CD4-positive, alpha-beta memory T cell (primary cell): ENCODE measurements around the gene FAM210B. TPM values are rescaled to one million over a fixed set of nuclear protein-coding genes. Genes with fewer than 3 reads are reported as not detected.

Experiments
- CTCF ChIA-PET: fragments of 350-600 bp; sonication (Branson Sonifier 250); formaldehyde crosslinking; loops from one replicate; lab custom pipeline; 2021; ENCODE audit warnings: inconsistent platforms; ENCODE audit not compliant: partially characterized antibody; lab: Charles Lee
- POLR2A ChIA-PET: fragments of 350-600 bp; sonication (Branson Sonifier 250); formaldehyde crosslinking; loops from one replicate; lab custom pipeline; 2021; ENCODE audit not compliant: partially characterized antibody; lab: Charles Lee
- DNase-seq, 5 donors: peaks; one replicate each; pipeline versions ENCODE4 v3.0.0 to v3.0.0-alpha.2; 2020 to 2022; ENCODE audit warnings: mixed read lengths in 1 of 5
- H3K27ac ChIP-seq: one replicate; pipeline ENCODE4 v1.7.0; 2013; ENCODE audit warnings: low read depth, low read length
- H3K27me3 ChIP-seq: 2 replicates; pipeline ENCODE4 v1.7.0; 2013; ENCODE audit warnings: mild to moderate bottlenecking, low read length, moderate library complexity; ENCODE audit not compliant: insufficient read depth
- H3K36me3 ChIP-seq: 2 replicates; pipeline ENCODE4 v1.7.0; 2013; ENCODE audit warnings: mild to moderate bottlenecking, low read length, moderate library complexity; ENCODE audit not compliant: insufficient read depth
- H3K4me1 ChIP-seq: 2 replicates; pipeline ENCODE4 v1.7.0; 2013; ENCODE audit warnings: mild to moderate bottlenecking, low read length, moderate library complexity; ENCODE audit not compliant: insufficient read depth
- H3K4me3 ChIP-seq, 2 donors: one replicate each; pipeline ENCODE4 v1.7.0; 2013; ENCODE audit warnings: low read length in 2 of 2, mild to moderate bottlenecking in 1 of 2
- H3K9me3 ChIP-seq, 2 donors: one replicate each; pipeline ENCODE4 v1.7.0; 2013; ENCODE audit warnings: low read length in 2 of 2, control low read depth in 1 of 2; ENCODE audit not compliant: control insufficient read depth in 1 of 2
- H3K27ac Mint-ChIP-seq, 7 donors: one replicate each; pipeline ENCODE4 v1.8.0; 2020 to 2021; ENCODE audit warnings: mixed read lengths in 7 of 7, mild to moderate bottlenecking in 6 of 7, inconsistent platforms in 3 of 7, moderate library complexity in 3 of 7
- H3K27me3 Mint-ChIP-seq, 2 donors: one replicate each; pipeline ENCODE4 v1.8.0; 2020 to 2021; ENCODE audit warnings: mixed read lengths in 2 of 2
- H3K36me3 Mint-ChIP-seq, 2 donors: one replicate each; pipeline ENCODE4 v1.8.0; 2020 to 2021; ENCODE audit warnings: mixed read lengths in 2 of 2, inconsistent platforms in 1 of 2, mild to moderate bottlenecking in 1 of 2
- H3K4me1 Mint-ChIP-seq, 4 donors: one replicate each; pipeline ENCODE4 v1.8.0; 2020 to 2021; ENCODE audit warnings: mixed read lengths in 4 of 4, mild to moderate bottlenecking in 1 of 4
- H3K4me3 Mint-ChIP-seq, 8 donors: one replicate each; pipeline ENCODE4 v1.8.0; 2020 to 2021; ENCODE audit warnings: mixed read lengths in 8 of 8, mild to moderate bottlenecking in 7 of 8, moderate library complexity in 6 of 8, inconsistent platforms in 3 of 8
- H3K9me3 Mint-ChIP-seq, 8 donors: one replicate each; pipeline ENCODE4 v1.8.0; 2020 to 2021; ENCODE audit warnings: mixed read lengths in 8 of 8, mild to moderate bottlenecking in 5 of 8, inconsistent platforms in 3 of 8, moderate library complexity in 1 of 8
- intact Hi-C: fragments of 100-400 bp; cut with micrococcal nuclease; formaldehyde crosslinking; loops from one replicate; pipeline ENCODE4 v1.15.1; 2023
- polyA plus RNA-seq, 2 donors: library from polyadenylated mRNA; unstranded; fragments of 300-500 nt; fragmentation: Illumina TruSeq; gene quantifications; one replicate each; pipeline ENCODE4 v1.2.3, GENCODE V29; 2021
- total RNA-seq, 2 experiments: library from RNA; stranded (reverse); gene quantifications; one replicate each; pipeline ENCODE4 v1.2.3, GENCODE V29; 2021

FAM210B gene, protein sequence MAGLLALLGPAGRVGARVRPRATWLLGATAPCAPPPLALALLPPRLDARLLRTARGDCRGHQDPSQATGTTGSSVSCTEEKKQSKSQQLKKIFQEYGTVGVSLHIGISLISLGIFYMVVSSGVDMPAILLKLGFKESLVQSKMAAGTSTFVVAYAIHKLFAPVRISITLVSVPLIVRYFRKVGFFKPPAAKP
- total RNA-seq (10 to 100 TPM; 28.7 to 32.0 TPM), polyA plus RNA-seq (10 to 100 TPM; 38.7 to 38.8 TPM)

DNA sequence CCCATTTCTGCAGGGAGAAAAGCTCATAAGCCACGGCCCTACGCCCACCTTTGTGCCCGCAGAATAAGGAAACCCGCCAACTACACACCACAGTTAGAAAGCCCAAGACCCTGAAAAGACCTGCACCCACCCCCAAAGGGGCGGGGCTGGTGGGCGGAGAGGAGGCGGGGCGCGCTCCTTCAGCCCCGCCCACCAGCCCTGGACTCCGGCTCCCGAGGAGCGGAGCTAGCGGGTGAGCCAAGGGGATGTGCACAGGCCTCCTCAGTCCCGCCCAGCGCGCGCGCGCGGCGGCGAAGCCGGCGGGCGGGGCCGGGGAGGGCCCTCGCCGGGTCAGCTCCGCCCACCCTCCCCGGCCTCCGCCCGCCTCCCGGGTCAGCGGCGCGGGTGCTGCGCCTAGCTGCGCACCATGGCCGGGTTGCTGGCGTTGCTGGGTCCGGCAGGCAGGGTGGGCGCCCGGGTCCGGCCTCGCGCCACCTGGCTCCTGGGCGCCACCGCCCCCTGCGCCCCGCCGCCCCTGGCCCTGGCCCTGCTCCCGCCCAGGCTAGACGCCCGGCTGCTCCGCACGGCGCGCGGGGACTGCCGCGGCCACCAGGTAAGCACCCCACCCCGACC lies at the start of gene FAM210B:
Gene FAM210B, plus strand, starts transcription at position 375 of the 612 bp plus-strand sequence. Its CDS starts 32 bp downstream, at position 407.
- no peaks in the 10 kb centered on the region for H3K9me3 Mint-ChIP-seq
- peaks cover 0 to 4% of the 10 kb centered on the region in 2 donors for H3K36me3 Mint-ChIP-seq
- H3K4me3 ChIP-seq = peak within 1 kb of the TSS; percentile 52 to 81
- H3K27me3 ChIP-seq = no peaks in the 10 kb centered on the region
- H3K4me1 ChIP-seq = peaks cover 12% of the 10 kb centered on the region
- ChIA-PET POLR2A (interaction anchor here (0.9 to 4.3 kb wide), 10 partner anchors 14 to 1033 kb away, joined by 3 to 47 read pairs (median 4); partner anchors contain the start of genes AURKA, CSTF1 and RTF2), CTCF (interaction anchor here (0.6 to 2.0 kb wide), 4 partner anchors 9 to 34 kb away, joined by 3 to 10 read pairs (median 3); partner anchors contain the start of genes AURKA and CSTF1)
- DNase-seq = peak; percentile 80 to 85 (median 82)
- H3K4me3 Mint-ChIP-seq = peak within 1 kb of the TSS; percentile 90 to 94 (median 92)
- peaks cover 10 to 36% (median 25%) of the 10 kb centered on the region in 4 donors for H3K4me1 Mint-ChIP-seq
- no peaks in the 10 kb centered on the region for H3K27me3 Mint-ChIP-seq
- intact Hi-C loops = loop anchor here (1.0 to 10.0 kb wide), 2 partner anchors 34 to 1356 kb away; partner anchors contain the start of genes AURKA, CSTF1 and PMEPA1
- H3K36me3 ChIP-seq = no peaks in the 10 kb centered on the region
- no peaks in the 10 kb centered on the region for H3K9me3 ChIP-seq
- peak within 1 kb of the TSS; percentile 29 to 88 (median 86) for H3K27ac Mint-ChIP-seq
- peak within 1 kb of the TSS; percentile 49 for H3K27ac ChIP-seq

DNA sequence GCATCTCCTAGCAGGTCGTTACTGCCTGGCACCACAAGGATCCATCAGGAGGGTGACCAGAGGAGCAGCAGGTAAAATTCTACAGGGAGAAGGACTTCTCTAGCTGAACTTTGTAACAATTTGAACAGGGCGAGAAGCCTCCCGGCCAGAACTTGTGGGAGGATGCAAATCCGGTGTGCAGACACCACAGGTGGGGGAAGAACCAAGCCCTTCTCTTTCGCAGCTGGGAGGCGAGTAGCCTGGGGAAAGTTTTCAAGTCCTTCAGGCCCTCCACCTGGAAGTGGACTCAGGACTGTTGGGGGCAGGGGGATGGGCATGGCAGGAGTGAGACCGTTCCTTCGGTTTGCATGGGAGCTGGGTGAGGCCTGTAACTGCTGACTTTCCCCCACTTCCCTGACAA lies 42.7 kb upstream of the FAM210B start:
- H3K4me1 Mint-ChIP-seq = no peaks in the 10 kb centered on the region
- no peak overlapping the region for H3K27ac ChIP-seq
- intact Hi-C loops = no loop called here
- no peak for DNase-seq
- peaks cover 0 to 13% (median 3%) of the 10 kb centered on the region in 8 donors for H3K9me3 Mint-ChIP-seq
- H3K27me3 Mint-ChIP-seq = peaks cover 12 to 19% of the 10 kb centered on the region in 2 donors
- H3K27ac Mint-ChIP-seq = no peak overlapping the region
- H3K4me1 ChIP-seq = no peaks in the 10 kb centered on the region
- H3K4me3 Mint-ChIP-seq = no peak overlapping the region
- no peak overlapping the region for H3K4me3 ChIP-seq
- H3K36me3 ChIP-seq = no peaks in the 10 kb centered on the region
- H3K9me3 ChIP-seq = no peaks in the 10 kb centered on the region
- ChIA-PET POLR2A (no interaction called here), CTCF (no interaction called here)
- H3K27me3 ChIP-seq = no peaks in the 10 kb centered on the region
- H3K36me3 Mint-ChIP-seq = no peaks in the 10 kb centered on the region

DNA sequence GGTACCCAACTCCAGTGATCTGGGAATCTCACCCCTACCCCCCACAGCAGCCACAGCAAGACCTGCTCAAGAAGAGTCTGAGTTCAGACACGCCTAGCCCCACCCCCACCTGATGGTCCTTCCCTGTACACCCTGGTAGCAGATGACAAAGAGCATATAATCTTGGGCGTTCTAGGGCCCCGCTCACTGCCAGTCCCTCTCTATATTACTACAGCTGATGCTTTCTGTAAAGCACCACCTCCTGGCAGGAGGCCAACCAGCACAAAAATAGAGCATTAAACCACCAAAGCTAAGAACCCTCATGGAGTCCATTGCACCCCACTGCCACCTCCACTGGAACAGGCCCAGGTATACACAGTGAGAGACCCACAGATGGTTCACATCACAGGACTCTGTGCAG lies 42.3 kb upstream of the FAM210B start:
- H3K4me1 Mint-ChIP-seq = no peaks in the 10 kb centered on the region
- no peak overlapping the region for H3K4me3 Mint-ChIP-seq
- H3K27ac ChIP-seq = no peak overlapping the region
- H3K27me3 ChIP-seq = no peaks in the 10 kb centered on the region
- peaks cover 0 to 13% (median 3%) of the 10 kb centered on the region in 8 donors for H3K9me3 Mint-ChIP-seq
- CTCF ChIA-PET = no interaction called here
- H3K9me3 ChIP-seq = no peaks in the 10 kb centered on the region
- H3K27me3 Mint-ChIP-seq = peaks cover 12 to 17% of the 10 kb centered on the region in 2 donors
- POLR2A ChIA-PET = no interaction called here
- intact Hi-C loops = no loop called here
- H3K4me1 ChIP-seq = no peaks in the 10 kb centered on the region
- no peak overlapping the region for H3K27ac Mint-ChIP-seq
- DNase-seq = no peak
- H3K4me3 ChIP-seq = no peak overlapping the region
- H3K36me3 ChIP-seq = no peaks in the 10 kb centered on the region
- H3K36me3 Mint-ChIP-seq = no peaks in the 10 kb centered on the region

DNA sequence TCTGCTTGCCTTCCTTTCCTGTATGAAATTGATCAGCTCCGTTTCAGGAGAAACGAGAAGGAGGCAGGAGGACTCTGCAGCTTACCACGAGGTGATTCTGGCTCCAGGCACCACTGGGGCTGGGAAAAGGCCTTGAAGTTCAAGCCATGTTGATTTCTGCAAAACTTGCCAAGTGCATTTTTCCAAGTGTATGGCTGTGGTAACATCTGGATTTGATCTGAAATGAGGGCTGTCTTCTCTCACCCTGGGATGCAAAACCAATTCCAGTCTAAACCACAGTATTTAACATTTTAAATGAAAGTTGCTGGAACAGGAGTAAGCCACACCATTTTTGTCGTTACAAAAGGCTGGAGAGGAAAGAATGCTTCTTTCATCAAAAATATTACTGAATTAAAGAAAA lies 36.1 kb upstream of the FAM210B start:
- Histone ChIP-seq H3K27ac (no peak overlapping the region), H3K4me1 (no peaks in the 10 kb centered on the region), H3K36me3 (no peaks in the 10 kb centered on the region), H3K9me3 (no peaks in the 10 kb centered on the region), H3K4me3 (no peak overlapping the region), H3K27me3 (no peaks in the 10 kb centered on the region)
- no peaks in the 10 kb centered on the region for H3K4me1 Mint-ChIP-seq
- POLR2A ChIA-PET = no interaction called here
- CTCF ChIA-PET = no interaction called here
- intact Hi-C loops = no loop called here
- peaks cover 11 to 40% of the 10 kb centered on the region in 2 donors for H3K27me3 Mint-ChIP-seq
- no peak overlapping the region for H3K4me3 Mint-ChIP-seq
- no peaks in the 10 kb centered on the region for H3K36me3 Mint-ChIP-seq
- no peak for DNase-seq
- H3K27ac Mint-ChIP-seq = no peak overlapping the region
- no peaks in the 10 kb centered on the region for H3K9me3 Mint-ChIP-seq

DNA sequence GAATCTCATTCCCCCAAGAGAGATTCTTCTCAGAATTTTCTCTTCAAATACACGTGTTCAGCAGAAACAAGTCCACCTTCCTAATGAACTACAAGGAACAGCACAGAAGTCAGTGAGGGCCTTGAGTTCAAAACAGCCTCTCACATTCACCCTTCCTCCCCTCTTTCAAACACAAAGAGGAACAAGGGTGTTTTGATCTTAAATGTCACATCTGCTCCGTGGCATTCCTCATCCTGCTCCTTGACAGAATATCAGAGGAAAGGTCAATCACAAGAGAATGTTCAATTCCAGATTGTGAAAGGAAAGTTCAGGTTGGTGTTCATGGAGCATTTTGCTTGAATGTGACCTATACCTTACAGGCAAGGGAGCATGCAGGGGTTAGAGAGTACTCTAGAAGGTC lies 35.6 kb upstream of the FAM210B start:
- Histone ChIP-seq H3K9me3 (no peaks in the 10 kb centered on the region), H3K36me3 (no peaks in the 10 kb centered on the region), H3K27ac (no peak overlapping the region), H3K27me3 (no peaks in the 10 kb centered on the region), H3K4me3 (no peak overlapping the region), H3K4me1 (no peaks in the 10 kb centered on the region)
- H3K27ac Mint-ChIP-seq = no peak overlapping the region
- H3K36me3 Mint-ChIP-seq = no peaks in the 10 kb centered on the region
- intact Hi-C loops = no loop called here
- H3K4me1 Mint-ChIP-seq = no peaks in the 10 kb centered on the region
- H3K27me3 Mint-ChIP-seq = peaks cover 11 to 37% of the 10 kb centered on the region in 2 donors
- ChIA-PET CTCF (no interaction called here), POLR2A (no interaction called here)
- DNase-seq = no peak
- H3K4me3 Mint-ChIP-seq = no peak overlapping the region
- no peaks in the 10 kb centered on the region for H3K9me3 Mint-ChIP-seq

DNA sequence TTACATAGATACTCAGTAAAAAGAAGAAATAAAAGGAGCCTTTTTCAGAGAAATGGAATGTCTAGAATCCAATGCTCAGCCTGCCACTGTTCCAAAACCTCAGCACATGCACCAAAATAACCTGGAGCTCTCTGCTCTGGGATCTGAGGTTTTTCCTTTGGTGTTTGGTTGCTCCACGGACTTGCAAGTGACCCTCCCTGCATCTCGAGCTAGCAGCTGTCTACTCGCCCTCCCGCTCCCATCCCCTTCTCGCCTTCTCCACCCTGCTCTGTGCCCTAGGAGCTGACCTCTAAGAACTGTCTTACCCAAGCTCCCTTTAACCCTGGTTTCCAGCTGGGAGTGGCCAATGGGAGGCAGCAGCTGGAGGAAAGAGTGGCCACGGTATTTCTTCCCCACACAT lies 35.1 kb upstream of the FAM210B start:
- Mint-ChIP-seq H3K36me3 (no peaks in the 10 kb centered on the region), H3K9me3 (no peaks in the 10 kb centered on the region)
- POLR2A ChIA-PET = no interaction called here

DNA sequence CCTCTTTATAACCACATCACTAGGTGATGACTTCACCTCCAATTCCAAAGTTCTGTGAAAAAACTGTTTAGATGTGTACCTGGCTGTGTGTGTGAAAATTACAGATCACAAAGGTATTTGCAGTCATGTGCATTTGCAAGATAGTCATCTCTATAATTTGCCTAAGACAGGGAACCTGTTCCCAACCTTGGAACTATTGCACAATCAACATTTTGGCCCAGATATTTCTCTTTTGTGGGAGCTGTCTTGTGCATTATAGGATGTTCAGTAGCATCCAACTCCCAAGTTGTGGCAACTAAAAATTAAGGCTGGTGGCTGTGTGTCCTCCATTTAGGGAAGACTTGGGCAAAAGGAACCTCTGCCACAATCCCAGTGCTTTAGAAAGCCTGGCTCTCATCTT lies 34.0 kb upstream of the FAM210B start:
- Histone ChIP-seq H3K9me3 (no peaks in the 10 kb centered on the region), H3K4me1 (no peaks in the 10 kb centered on the region), H3K27me3 (no peaks in the 10 kb centered on the region), H3K27ac (no peak overlapping the region), H3K36me3 (no peaks in the 10 kb centered on the region), H3K4me3 (no peak overlapping the region)
- DNase-seq = no peak
- intact Hi-C loops = no loop called here
- H3K4me1 Mint-ChIP-seq = no peaks in the 10 kb centered on the region
- ChIA-PET POLR2A (no interaction called here), CTCF (no interaction called here)
- H3K9me3 Mint-ChIP-seq = no peaks in the 10 kb centered on the region
- H3K27ac Mint-ChIP-seq = no peak overlapping the region
- no peaks in the 10 kb centered on the region for H3K36me3 Mint-ChIP-seq
- H3K27me3 Mint-ChIP-seq = peaks cover 6 to 35% of the 10 kb centered on the region in 2 donors
- H3K4me3 Mint-ChIP-seq = no peak overlapping the region

More for the DNA sequence above, 35.1 kb upstream of the FAM210B start:
- no peaks in the 10 kb centered on the region for H3K36me3 ChIP-seq
- H3K27ac Mint-ChIP-seq = no peak overlapping the region
- CTCF ChIA-PET = no interaction called here
- no peak for DNase-seq
- H3K4me1 Mint-ChIP-seq = no peaks in the 10 kb centered on the region
- no peak overlapping the region for H3K4me3 Mint-ChIP-seq
- H3K4me1 ChIP-seq = no peaks in the 10 kb centered on the region
- H3K27me3 ChIP-seq = no peaks in the 10 kb centered on the region
- no peak overlapping the region for H3K27ac ChIP-seq
- intact Hi-C loops = no loop called here
- no peak overlapping the region for H3K4me3 ChIP-seq
- no peaks in the 10 kb centered on the region for H3K9me3 ChIP-seq
- peaks cover 10 to 37% of the 10 kb centered on the region in 2 donors for H3K27me3 Mint-ChIP-seq
